Keratinocyte (primary cell): ENCODE data around the gene LCP2. TPM values are rescaled to one million over a fixed set of nuclear protein-coding genes. Genes with fewer than 3 reads are reported as not detected.

Experiments
- DNase-seq: peaks from one replicate; pipeline ENCODE4 v3.0.0-alpha.2; 2011; ENCODE audit warnings: low read depth, missing footprints, low spot score
- FAIRE-seq: peaks from 2 replicates; lab custom pipeline; 2011; peaks lifted over from hg19 to GRCh38; lab: Jason Lieb, UNC
- H2AFZ ChIP-seq: 2 replicates; pipeline ENCODE4 v1.6.0; 2012; ENCODE audit warnings: low read length, control low read depth, inconsistent platforms; ENCODE audit not compliant: control insufficient read depth
- H3K27ac ChIP-seq: 2 replicates; pipeline ENCODE4 v1.5.1; 2011; ENCODE audit warnings: low read length; ENCODE audit not compliant: control insufficient read depth, insufficient read depth
- H3K27me3 ChIP-seq: 3 replicates; pipeline ENCODE4 v1.6.0; 2011; ENCODE audit warnings: low read length; ENCODE audit not compliant: control insufficient read depth, insufficient read depth; ENCODE audit errors: extremely low read depth
- H3K36me3 ChIP-seq, 2 experiments: 2 replicates in 1 of 2; 3 replicates in 1 of 2; pipeline ENCODE4 v1.5.1; 2011; ENCODE audit warnings: low read length in 2 of 2, mild to moderate bottlenecking in 1 of 2; ENCODE audit not compliant: control insufficient read depth in 2 of 2, insufficient read depth in 2 of 2; ENCODE audit errors: extremely low read depth in 1 of 2
- H3K4me1 ChIP-seq: 3 replicates; pipeline ENCODE4 v1.5.1; 2011; ENCODE audit warnings: low read length; ENCODE audit not compliant: control insufficient read depth, insufficient read depth; ENCODE audit errors: extremely low read depth
- H3K4me2 ChIP-seq: 3 replicates; pipeline ENCODE4 v1.6.0; 2011; ENCODE audit warnings: low read depth, low read length; ENCODE audit not compliant: control insufficient read depth, insufficient read depth; ENCODE audit errors: extremely low read depth
- H3K4me3 ChIP-seq, 3 experiments: fragments of 200-600 bp in 1 of 3; sonication (generic) in 1 of 3; 2 replicates in 2 of 3; 3 replicates in 1 of 3; pipeline ENCODE4 v1.5.1; 2011 to 2016; ENCODE audit warnings: low read length in 3 of 3, mild to moderate bottlenecking in 3 of 3, control low read depth in 2 of 3, inconsistent platforms in 1 of 3, low read depth in 1 of 3, mixed read lengths in 1 of 3, mixed run types in 1 of 3, moderate library complexity in 1 of 3; ENCODE audit not compliant: control insufficient read depth in 2 of 3, insufficient read depth in 2 of 3; ENCODE audit errors: extremely low read depth in 1 of 3
- H3K79me2 ChIP-seq: 2 replicates; pipeline ENCODE4 v1.6.0; 2012; ENCODE audit warnings: low read length; ENCODE audit not compliant: control insufficient read depth, insufficient read depth
- H3K9ac ChIP-seq: 3 replicates; pipeline ENCODE4 v1.6.0; 2011; ENCODE audit warnings: low read length; ENCODE audit not compliant: control insufficient read depth, insufficient read depth; ENCODE audit errors: extremely low read depth
- H3K9me1 ChIP-seq: 3 replicates; pipeline ENCODE4 v1.6.0; 2011; ENCODE audit warnings: low read length; ENCODE audit not compliant: control insufficient read depth, insufficient read depth; ENCODE audit errors: extremely low read depth
- H3K9me3 ChIP-seq: 2 replicates; pipeline ENCODE4 v1.5.1; 2012; ENCODE audit warnings: low read depth, low read length; ENCODE audit not compliant: control insufficient read depth
- H4K20me1 ChIP-seq: 3 replicates; pipeline ENCODE4 v1.6.0; 2011; ENCODE audit warnings: low read length; ENCODE audit not compliant: control insufficient read depth, insufficient read depth; ENCODE audit errors: extremely low read depth
- CTCF ChIP-seq, 3 experiments: IDR thresholded peaks in 1 of 3; conservative IDR thresholded peaks in 1 of 3; optimal IDR thresholded peaks in 1 of 3; 2 replicates in 2 of 3; 3 replicates in 1 of 3; pipeline versions ENCODE3 to v1.5.1; 2011; ENCODE audit warnings: low read length in 3 of 3, mild to moderate bottlenecking in 3 of 3, moderate library complexity in 2 of 3, control low read depth in 1 of 3, inconsistent platforms in 1 of 3; ENCODE audit not compliant: insufficient read depth in 2 of 3; ENCODE audit errors: extremely low read depth in 1 of 3
- EZH2 ChIP-seq: IDR thresholded peaks from one replicate; pipeline ENCODE4 v1.6.1; 2012; ENCODE audit warnings: inconsistent platforms, mild to moderate bottlenecking, low read length, moderate library complexity
- dilution Hi-C: fragments of 300-500 bp; cut with MboI; formaldehyde crosslinking; loops from one replicate; pipeline ENCODE4 v1.7.0; 2020; ENCODE audit warnings: low sequenced_read_pairs; ENCODE audit not compliant: extremely low pct_ligation_motif_present
- polyA plus RNA-seq, 5 experiments: library from polyadenylated mRNA; depleted of rRNA in 3 of 5; stranded (reverse) in 3 of 5; stranded (forward) in 1 of 5; unstranded in 1 of 5; fragments of >200 nt; gene quantifications; 1 replicate in 1 of 5; 2 replicates in 3 of 5; 3 replicates in 1 of 5; pipeline versions ENCODE4 v1.2.1 to v1.2.3, GENCODE V29; 2011 to 2012; ENCODE audit warnings: missing spikeins in 2 of 5, low read depth in 1 of 5, low replicate concordance in 1 of 5

The LCP2 gene
- polyA plus RNA-seq, 1 donor (not counting 4 experiments of a cell fraction or from before 2014, with no cell fraction given) = not detected

DNA sequence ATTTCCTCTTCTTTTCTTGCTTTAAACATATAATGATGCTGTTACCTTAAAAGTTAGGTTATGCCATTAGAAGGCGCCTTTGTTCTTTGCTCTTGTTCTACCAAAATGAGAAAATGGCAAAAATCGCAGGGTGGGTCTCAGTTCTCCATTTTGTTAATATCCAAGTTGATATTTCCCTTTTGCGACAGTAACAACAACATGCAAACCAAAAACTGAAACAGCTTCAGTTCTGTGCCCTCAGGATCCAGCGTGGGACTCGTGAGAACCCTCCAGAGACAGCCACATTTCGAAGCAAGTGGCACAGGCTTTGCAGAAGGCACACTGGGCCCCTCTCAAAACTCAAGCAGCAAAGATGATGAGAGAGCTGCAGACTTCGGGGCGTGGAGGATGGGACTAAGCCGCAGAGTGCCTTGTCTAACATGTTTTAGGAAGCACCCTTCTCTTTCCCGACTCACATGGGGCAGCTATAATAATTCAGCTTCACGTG lies 33.0 kb upstream of the LCP2 start:
- H3K9me3 ChIP-seq = no peaks in the 10 kb centered on the region
- FAIRE-seq (no peak), DNase-seq (no peak)
- no peak overlapping the region for H3K4me2 ChIP-seq
- H3K27ac ChIP-seq = no peak overlapping the region
- H3K9me1 ChIP-seq = no peaks in the 10 kb centered on the region
- dilution Hi-C loops = no loop called here
- no peak overlapping the region for H3K4me3 ChIP-seq
- no peaks in the 10 kb centered on the region for H3K79me2 ChIP-seq
- no peaks in the 10 kb centered on the region for H3K27me3 ChIP-seq
- H2AFZ ChIP-seq = no peak overlapping the region
- TF ChIP-seq EZH2 = no peak
- no peak for TF ChIP-seq CTCF (optimal IDR thresholded peaks at IDR 0.05 in 1 of 3, IDR thresholded peaks at IDR 0.05 in 1 of 3, conservative IDR thresholded peaks at IDR 0.05 in 1 of 3; ENCODE audit: extremely low read depth in 1 of 3, insufficient read depth in 2 of 3, low read length in 3 of 3)
- H4K20me1 ChIP-seq = no peaks in the 10 kb centered on the region
- H3K36me3 ChIP-seq = no peaks in the 10 kb centered on the region
- no peaks in the 10 kb centered on the region for H3K4me1 ChIP-seq
- no peak overlapping the region for H3K9ac ChIP-seq

DNA sequence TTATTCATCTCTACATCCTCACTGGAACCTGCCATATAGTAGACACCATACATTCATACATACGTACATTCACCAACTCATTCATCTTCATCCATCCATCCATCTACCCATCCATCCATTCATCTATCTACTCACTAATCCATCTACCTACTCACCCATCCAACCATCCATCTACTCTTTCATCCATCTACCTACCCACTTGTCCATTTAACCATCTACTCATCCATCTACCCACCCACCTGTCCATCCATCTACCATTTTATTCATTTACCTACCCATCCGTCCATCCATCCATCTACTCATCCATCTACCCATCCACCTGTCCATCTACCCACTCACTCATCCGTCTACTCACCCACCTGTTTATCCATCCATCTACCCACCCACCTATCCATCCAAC lies 31.9 kb upstream of the LCP2 start:
- Histone ChIP-seq H3K4me3 (no peak overlapping the region), H3K27ac (no peak overlapping the region), H3K9me1 (no peaks in the 10 kb centered on the region), H4K20me1 (no peaks in the 10 kb centered on the region), H3K4me2 (no peak overlapping the region), H3K9ac (no peak overlapping the region), H3K9me3 (no peaks in the 10 kb centered on the region), H2AFZ (no peak overlapping the region), H3K4me1 (no peaks in the 10 kb centered on the region), H3K27me3 (no peaks in the 10 kb centered on the region), H3K79me2 (no peaks in the 10 kb centered on the region), H3K36me3 (no peaks in the 10 kb centered on the region)
- FAIRE-seq (no peak), DNase-seq (no peak)
- TF ChIP-seq CTCF (optimal IDR thresholded peaks at IDR 0.05 in 1 of 3, IDR thresholded peaks at IDR 0.05 in 1 of 3, conservative IDR thresholded peaks at IDR 0.05 in 1 of 3; ENCODE audit: extremely low read depth in 1 of 3, insufficient read depth in 2 of 3, low read length in 3 of 3) (no peak), EZH2 (no peak)
- dilution Hi-C loops = no loop called here
